Measurements from ENCODE around the gene CYP4F8. TPM values are rescaled to one million over a fixed set of nuclear protein-coding genes. Genes with fewer than 3 reads are reported as not detected.
A peak's percentile ranks its signal among the peaks of the same experiment; 100 is the strongest.

CYP4F8 gene
- total RNA-seq, 1 donor from 2014 or later, result not detected

- no peaks in the 10 kb centered on the region for H3K36me3 ChIP-seq (ENCODE audit: control insufficient read depth, insufficient read depth, low read length)
- H3K4me3 ChIP-seq (ENCODE audit: low read depth, low read length), result no peak overlapping the region
- no peak for DNase-seq (ENCODE audit: low read depth)
- H3K27me3 ChIP-seq (ENCODE audit: control insufficient read depth, insufficient read depth, low read length), result no peaks in the 10 kb centered on the region
- TF ChIP-seq CTCF (IDR thresholded peaks at IDR 0.05; ENCODE audit: insufficient read depth, low read length, severe bottlenecking), result no peak
- no peak for FAIRE-seq
These were observed 31.7 kb upstream of the CYP4F8 start for GRCh38 chr19:15583346-15583745.

- Histone ChIP-seq H3K4me3 (ENCODE audit: low read depth, low read length) (no peak overlapping the region), H3K27me3 (ENCODE audit: control insufficient read depth, insufficient read depth, low read length) (no peaks in the 10 kb centered on the region), H3K36me3 (ENCODE audit: control insufficient read depth, insufficient read depth, low read length) (no peaks in the 10 kb centered on the region)
- FAIRE-seq (no peak), DNase-seq (ENCODE audit: low read depth) (no peak)
- no peak for TF ChIP-seq CTCF (IDR thresholded peaks at IDR 0.05; ENCODE audit: insufficient read depth, low read length, severe bottlenecking)
These were observed 30.9 kb upstream of the CYP4F8 start for GRCh38 chr19:15584095-15584494.

DNA sequence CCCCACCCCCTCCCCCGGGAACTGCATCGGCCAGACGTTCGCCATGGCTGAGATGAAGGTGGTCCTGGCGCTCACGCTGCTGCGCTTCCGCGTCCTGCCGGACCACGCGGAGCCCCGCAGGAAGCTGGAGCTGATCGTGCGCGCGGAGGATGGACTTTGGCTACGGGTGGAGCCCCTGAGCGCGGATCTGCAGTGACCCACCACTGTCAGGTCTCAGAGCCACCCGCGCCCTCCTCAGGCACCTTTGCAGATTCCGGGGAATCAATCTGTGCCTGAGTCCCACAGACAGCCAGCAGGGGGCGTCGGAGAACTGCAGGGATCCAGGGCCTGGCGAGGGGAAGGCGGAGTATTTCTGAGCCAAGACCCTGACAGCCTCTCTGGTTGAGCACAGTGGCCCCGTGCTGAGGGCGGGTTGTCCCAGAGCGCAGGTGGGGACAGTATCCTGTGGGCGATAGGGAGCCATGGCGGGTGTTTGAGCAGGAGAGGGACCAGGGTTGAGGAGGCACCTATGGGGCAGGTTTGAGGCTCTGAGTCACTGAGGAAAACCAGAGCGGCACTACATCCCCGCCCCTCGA lies 30.4 kb upstream of the CYP4F8 start:
- DNase-seq (ENCODE audit: low read depth), result peak; percentile 29
- Histone ChIP-seq H3K36me3 (ENCODE audit: control insufficient read depth, insufficient read depth, low read length) (no peaks in the 10 kb centered on the region), H3K4me3 (ENCODE audit: low read depth, low read length) (no peak overlapping the region), H3K27me3 (ENCODE audit: control insufficient read depth, insufficient read depth, low read length) (no peaks in the 10 kb centered on the region)
- TF ChIP-seq CTCF (IDR thresholded peaks at IDR 0.05; ENCODE audit: insufficient read depth, low read length, severe bottlenecking), result peak; percentile 90
- FAIRE-seq, result no peak

GRCh38 chr19:15587663-15588062 lies 27.4 kb upstream of the CYP4F8 start:
- H3K36me3 ChIP-seq (ENCODE audit: control insufficient read depth, insufficient read depth, low read length), result no peaks in the 10 kb centered on the region
- no peak for TF ChIP-seq CTCF (IDR thresholded peaks at IDR 0.05; ENCODE audit: insufficient read depth, low read length, severe bottlenecking)
- H3K27me3 ChIP-seq (ENCODE audit: control insufficient read depth, insufficient read depth, low read length), result no peaks in the 10 kb centered on the region
- no peak for DNase-seq (ENCODE audit: low read depth)
- no peak for FAIRE-seq
- H3K4me3 ChIP-seq (ENCODE audit: low read depth, low read length), result no peak overlapping the region

GRCh38 chr19:15588265-15588664 lies 26.8 kb upstream of the CYP4F8 start:
- no peak for FAIRE-seq
- TF ChIP-seq CTCF (IDR thresholded peaks at IDR 0.05; ENCODE audit: insufficient read depth, low read length, severe bottlenecking), result no peak
- DNase-seq (ENCODE audit: low read depth), result no peak
- no peaks in the 10 kb centered on the region for H3K27me3 ChIP-seq (ENCODE audit: control insufficient read depth, insufficient read depth, low read length)
- H3K4me3 ChIP-seq (ENCODE audit: low read depth, low read length), result no peak overlapping the region
- H3K36me3 ChIP-seq (ENCODE audit: control insufficient read depth, insufficient read depth, low read length), result no peaks in the 10 kb centered on the region

All from bronchial epithelial cell (primary cell).